ENCODE measurements around the gene NKX2-2. TPM values are rescaled to one million over a fixed set of nuclear protein-coding genes. Genes with fewer than 3 reads are reported as not detected.

The NKX2-2 gene
- total RNA-seq (2021) = not detected in 2 replicates
- Bru-seq, nascent RNA = not detected
- not detected for BruChase-seq, experiment 1, labeled RNA remaining after a 2-hour chase
- BruChase-seq, experiment 2, labeled RNA remaining after a 6-hour chase = not detected
- long read RNA-seq = 0 reads

- Histone ChIP-seq H3K9me3 (ENCODE audit: insufficient read depth, low read depth) (no peaks in the 10 kb centered on the region), H3K79me2 (ENCODE audit: low read depth) (no peaks in the 10 kb centered on the region), H3K4me2 (no peak within 1 kb of the TSS), H3K27me3 (ENCODE audit: insufficient read depth, low read depth) (peaks cover 31% of the 10 kb centered on the region), H3K36me3 (ENCODE audit: low read depth) (no peaks in the 10 kb centered on the region), H3K9me2 (ENCODE audit: insufficient read depth) (no peaks in the 10 kb centered on the region), H3K4me1 (replicated peaks; ENCODE audit: insufficient read depth) (no peaks in the 10 kb centered on the region), H3K4me3 (no peak within 1 kb of the TSS), H3K27ac (no peak within 1 kb of the TSS), H4K20me1 (ENCODE audit: insufficient read depth) (no peaks in the 10 kb centered on the region), H3F3A (ENCODE audit: insufficient read depth, low read depth) (no peaks in the 10 kb centered on the region), H2AFZ (no peak within 1 kb of the TSS)
- ChIA-PET POLR2A (ENCODE audit: unreplicated experiment) (no interaction called here), CTCF (no interaction called here)
- intact Hi-C loops (cut with micrococcal nuclease; ENCODE audit: unreplicated experiment) = no loop called here
- no TSS peak for BruUV-seq (replicated peaks)
- no peak for DNase-seq
- TF ChIP-seq CTCF (conservative IDR thresholded peaks at IDR 0.05) = no peak
- no peak for TF ChIP-seq EZH2 (IDR thresholded peaks at IDR 0.05; ENCODE audit: low read depth)
Measured at GRCh38 chr20:21513881-21514540, at the start of gene NKX2-2. TSS of gene NKX2-2 (minus strand) at chr20:21514064. CDS start at chr20:21513669, 395 bp downstream.

- POLR2A ChIA-PET (ENCODE audit: unreplicated experiment) = no interaction called here
- Histone ChIP-seq H3K4me1 (replicated peaks; ENCODE audit: insufficient read depth) (no peaks in the 10 kb centered on the region), H3K79me2 (ENCODE audit: low read depth) (no peaks in the 10 kb centered on the region), H3K27ac (no peak overlapping the region), H3F3A (ENCODE audit: insufficient read depth, low read depth) (no peaks in the 10 kb centered on the region), H3K9me2 (ENCODE audit: insufficient read depth) (no peaks in the 10 kb centered on the region), H2AFZ (no peak overlapping the region), H3K9me3 (ENCODE audit: insufficient read depth, low read depth) (no peaks in the 10 kb centered on the region), H4K20me1 (ENCODE audit: insufficient read depth) (no peaks in the 10 kb centered on the region), H3K4me2 (no peak overlapping the region), H3K27me3 (ENCODE audit: insufficient read depth, low read depth) (peaks cover 78% of the 10 kb centered on the region), H3K4me3 (no peak overlapping the region), H3K36me3 (ENCODE audit: low read depth) (no peaks in the 10 kb centered on the region)
- DNase-seq = no peak
- TF ChIP-seq EZH2 (IDR thresholded peaks at IDR 0.05; ENCODE audit: low read depth) = no peak
- TF ChIP-seq CTCF (conservative IDR thresholded peaks at IDR 0.05) = no peak
- CTCF ChIA-PET = no interaction called here
- intact Hi-C loops (cut with micrococcal nuclease; ENCODE audit: unreplicated experiment) = no loop called here
- BruUV-seq (replicated peaks) = no TSS peak
Measured at GRCh38 chr20:21562656-21563055, 48.8 kb upstream of the NKX2-2 start.

DNA sequence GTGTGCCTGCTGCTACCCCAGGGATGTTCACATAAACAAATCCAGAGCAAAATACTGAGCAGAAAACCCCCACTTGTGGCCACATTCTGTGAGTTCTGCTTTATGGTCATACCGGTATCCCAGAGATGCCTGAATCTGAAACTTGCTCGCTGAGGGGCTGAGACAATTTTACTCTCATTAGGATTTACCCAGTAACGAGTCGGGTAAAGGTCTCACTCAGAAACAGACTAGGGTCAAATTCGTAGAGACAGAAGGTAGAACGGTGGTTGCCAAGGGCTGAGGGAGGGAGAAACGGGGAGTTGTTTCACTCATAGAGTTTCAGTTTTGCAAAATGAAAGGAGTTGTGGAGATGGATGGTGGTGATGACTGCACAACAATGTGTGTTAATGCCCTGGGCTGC, 45.4 kb upstream of the NKX2-2 start:
- TF ChIP-seq CTCF (conservative IDR thresholded peaks at IDR 0.05) = no peak
- no peak for TF ChIP-seq EZH2 (IDR thresholded peaks at IDR 0.05; ENCODE audit: low read depth)
- no peaks in the 10 kb centered on the region for H3K9me3 ChIP-seq (ENCODE audit: insufficient read depth, low read depth)
- H3K27ac ChIP-seq = no peak overlapping the region
- H4K20me1 ChIP-seq (ENCODE audit: insufficient read depth) = no peaks in the 10 kb centered on the region
- intact Hi-C loops (cut with micrococcal nuclease; ENCODE audit: unreplicated experiment) = no loop called here
- BruUV-seq (replicated peaks) = no TSS peak
- H2AFZ ChIP-seq = no peak overlapping the region
- no peaks in the 10 kb centered on the region for H3K79me2 ChIP-seq (ENCODE audit: low read depth)
- no peak for DNase-seq
- H3K36me3 ChIP-seq (ENCODE audit: low read depth) = no peaks in the 10 kb centered on the region
- H3K9me2 ChIP-seq (ENCODE audit: insufficient read depth) = no peaks in the 10 kb centered on the region
- no peaks in the 10 kb centered on the region for H3K4me1 ChIP-seq (replicated peaks; ENCODE audit: insufficient read depth)
- no peaks in the 10 kb centered on the region for H3F3A ChIP-seq (ENCODE audit: insufficient read depth, low read depth)
- no peak overlapping the region for H3K4me2 ChIP-seq
- H3K27me3 ChIP-seq (ENCODE audit: insufficient read depth, low read depth) = peaks cover 92% of the 10 kb centered on the region
- CTCF ChIA-PET = no interaction called here
- H3K4me3 ChIP-seq = no peak overlapping the region
- POLR2A ChIA-PET (ENCODE audit: unreplicated experiment) = no interaction called here

Data from PC-9 (cell line).